Transverse colon (tissue), 4 donors: ENCODE results near the gene ATG101.

ENCODE experiments used
- EP300 ChIP-seq: sonication (generic); formaldehyde crosslinking; IDR thresholded peaks from one replicate; pipeline ENCODE4 v1.6.1; 2017; ENCODE audit warnings: antibody characterized with exemption, low read depth
- POLR2A ChIP-seq: fragments of 450-650 bp; IDR thresholded peaks from one replicate; pipeline ENCODE4 v1.6.1; 2016; ENCODE audit warnings: antibody characterized with exemption, mild to moderate bottlenecking, moderate library complexity
- POLR2AphosphoS5 ChIP-seq, 3 donors: sonication (generic); formaldehyde crosslinking; IDR thresholded peaks; one replicate each; pipeline ENCODE4 v1.6.1; 2016; ENCODE audit warnings: antibody characterized with exemption in 3 of 3
- TF ChIP-seq, protein P1 (sequence below), 5 experiments: fragments of 200-600 bp in 3 of 5; fragments of 450-650 bp in 2 of 5; sonication (generic) in 3 of 5; IDR thresholded peaks; 1 replicate in 2 of 5; 2 replicates in 3 of 5; pipeline ENCODE4 v1.5.1; 2016 to 2017; ENCODE audit warnings: antibody characterized with exemption in 5 of 5, inconsistent platforms in 3 of 5, mild to moderate bottlenecking in 2 of 5, moderate library complexity in 1 of 5

DNA sequence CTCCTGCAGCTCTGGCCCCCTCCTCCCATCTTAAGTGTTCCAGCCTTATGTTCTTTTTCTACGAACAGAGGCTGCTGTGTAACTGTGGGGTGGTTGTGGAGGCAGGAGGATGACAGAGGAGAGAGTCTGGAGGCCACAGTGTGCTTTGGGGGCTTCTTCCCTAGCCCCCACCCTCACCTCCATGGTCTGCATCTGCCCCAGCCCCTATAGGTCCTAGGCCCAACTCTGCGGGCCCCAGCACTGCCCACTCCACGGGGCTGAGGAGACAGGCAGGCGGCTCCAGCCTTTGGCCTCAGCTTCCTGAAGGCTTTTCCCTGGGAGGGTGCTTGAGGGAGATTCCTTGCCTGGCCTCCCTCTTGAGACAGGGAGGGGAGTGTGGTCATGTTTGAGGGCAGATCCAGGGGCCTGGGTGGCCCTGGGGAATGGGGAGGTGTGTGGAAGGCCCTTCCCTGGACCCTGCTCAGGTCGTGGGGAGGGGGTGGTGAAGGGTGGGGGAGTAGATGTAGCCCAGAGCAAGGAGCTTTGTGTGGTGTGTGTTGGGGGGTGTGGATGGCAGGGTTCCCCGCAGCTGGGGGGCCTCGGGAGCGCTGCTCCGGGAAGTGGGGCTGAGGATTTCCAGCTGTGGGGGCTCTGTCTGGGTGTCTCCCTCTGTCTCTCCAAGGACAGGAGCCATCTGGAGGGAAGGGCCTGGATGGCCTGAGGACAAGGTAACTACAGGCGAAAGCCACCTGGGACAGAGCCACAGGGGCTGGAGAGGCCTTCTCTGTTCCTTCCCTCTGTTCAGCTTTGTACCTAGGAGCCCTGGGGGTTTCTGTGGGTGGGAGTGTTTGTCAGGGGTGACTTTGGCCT, 10.8 kb downstream of the ATG101 start:
- TF ChIP-seq POLR2A = no peak
- TF ChIP-seq, protein P1, sequence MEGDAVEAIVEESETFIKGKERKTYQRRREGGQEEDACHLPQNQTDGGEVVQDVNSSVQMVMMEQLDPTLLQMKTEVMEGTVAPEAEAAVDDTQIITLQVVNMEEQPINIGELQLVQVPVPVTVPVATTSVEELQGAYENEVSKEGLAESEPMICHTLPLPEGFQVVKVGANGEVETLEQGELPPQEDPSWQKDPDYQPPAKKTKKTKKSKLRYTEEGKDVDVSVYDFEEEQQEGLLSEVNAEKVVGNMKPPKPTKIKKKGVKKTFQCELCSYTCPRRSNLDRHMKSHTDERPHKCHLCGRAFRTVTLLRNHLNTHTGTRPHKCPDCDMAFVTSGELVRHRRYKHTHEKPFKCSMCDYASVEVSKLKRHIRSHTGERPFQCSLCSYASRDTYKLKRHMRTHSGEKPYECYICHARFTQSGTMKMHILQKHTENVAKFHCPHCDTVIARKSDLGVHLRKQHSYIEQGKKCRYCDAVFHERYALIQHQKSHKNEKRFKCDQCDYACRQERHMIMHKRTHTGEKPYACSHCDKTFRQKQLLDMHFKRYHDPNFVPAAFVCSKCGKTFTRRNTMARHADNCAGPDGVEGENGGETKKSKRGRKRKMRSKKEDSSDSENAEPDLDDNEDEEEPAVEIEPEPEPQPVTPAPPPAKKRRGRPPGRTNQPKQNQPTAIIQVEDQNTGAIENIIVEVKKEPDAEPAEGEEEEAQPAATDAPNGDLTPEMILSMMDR (IDR thresholded peaks at IDR 0.05) = no peak
- no peak for TF ChIP-seq POLR2AphosphoS5 (IDR thresholded peaks at IDR 0.05)
- no peak for TF ChIP-seq EP300
